DOHH2 (cell line): ENCODE data around the gene CELF1.

Source experiments
- H3F3A ChIP-seq: fragments of 200-600 bp; sonication (generic), shearing (Covaris generic); 2 replicates; pipeline ENCODE4 v1.6.0; 2016; ENCODE audit warnings: antibody characterized with exemption, mild to moderate bottlenecking; ENCODE audit not compliant: control insufficient read depth, insufficient read depth
- H3K27ac ChIP-seq: fragments of 200-600 bp; sonication (generic); 2 replicates; pipeline ENCODE4 v1.5.1; 2014; ENCODE audit warnings: low read depth, mild to moderate bottlenecking, low read length, moderate library complexity
- H3K27me3 ChIP-seq: fragments of 200-600 bp; sonication (generic); 2 replicates; pipeline ENCODE4 v1.6.1; 2014; ENCODE audit warnings: mild to moderate bottlenecking, low read length, mixed read lengths; ENCODE audit not compliant: control insufficient read depth
- H3K36me3 ChIP-seq: fragments of 200-600 bp; sonication (generic); 2 replicates; pipeline ENCODE4 v1.6.1; 2014; ENCODE audit warnings: mild to moderate bottlenecking, low read length, moderate library complexity, mixed read lengths; ENCODE audit not compliant: control insufficient read depth
- H3K4me1 ChIP-seq: fragments of 200-600 bp; sonication (generic); 2 replicates; pipeline ENCODE4 v1.6.1; 2014; ENCODE audit warnings: mild to moderate bottlenecking, low read length, mixed read lengths; ENCODE audit not compliant: control insufficient read depth
- H3K4me2 ChIP-seq: fragments of 200-600 bp; sonication (generic); 2 replicates; pipeline ENCODE4 v1.6.0; 2014; ENCODE audit warnings: mild to moderate bottlenecking, low read length, moderate library complexity
- H3K4me3 ChIP-seq: fragments of 200-600 bp; sonication (generic); 2 replicates; pipeline ENCODE4 v1.5.1; 2014; ENCODE audit warnings: mild to moderate bottlenecking, low read length, mixed read lengths
- H3K79me2 ChIP-seq: fragments of 200-600 bp; sonication (generic); 2 replicates; pipeline ENCODE4 v1.6.1; 2014; ENCODE audit warnings: mild to moderate bottlenecking, low read length, mixed read lengths; ENCODE audit not compliant: control insufficient read depth
- H3K9me2 ChIP-seq: fragments of 200-600 bp; sonication (generic); replicated peaks from 2 replicates; pipeline ENCODE4 v1.6.1; 2014; ENCODE audit warnings: mild to moderate bottlenecking, low read length, mixed read lengths; ENCODE audit not compliant: control insufficient read depth
- H3K9me3 ChIP-seq: fragments of 200-600 bp; sonication (generic); 2 replicates; pipeline ENCODE4 v1.6.1; 2014; ENCODE audit warnings: antibody characterized with exemption, low read length, mixed read lengths; ENCODE audit not compliant: control insufficient read depth, insufficient read depth
- H4K20me1 ChIP-seq: fragments of 200-600 bp; sonication (generic); 2 replicates; pipeline ENCODE4 v1.6.0; 2014; ENCODE audit warnings: low read depth, mild to moderate bottlenecking, antibody characterized with exemption, low read length, moderate library complexity; ENCODE audit not compliant: control insufficient read depth, insufficient read depth
- CTCF ChIP-seq: fragments of 200-600 bp; sonication (generic); IDR thresholded peaks from one replicate; pipeline ENCODE4 v1.5.1; 2014; ENCODE audit warnings: antibody characterized with exemption, mild to moderate bottlenecking, low read depth, low read length; ENCODE audit not compliant: poor library complexity, severe bottlenecking
- EZH2phosphoT487 ChIP-seq: fragments of 200-600 bp; sonication (generic); IDR thresholded peaks from 2 replicates; pipeline ENCODE4 v1.6.1; 2017; ENCODE audit warnings: borderline replicate concordance, mild to moderate bottlenecking, antibody characterized with exemption, low read length, moderate library complexity, mixed read lengths

The CELF1 gene

GRCh38 chr11:47418454-47419259, 134.3 kb downstream of the CELF1 start:
- Histone ChIP-seq H3K4me1 (no peaks in the 10 kb centered on the region), H4K20me1 (no peaks in the 10 kb centered on the region), H3K27me3 (no peaks in the 10 kb centered on the region), H3K79me2 (no peaks in the 10 kb centered on the region; the same call in 1 of the 2 replicates), H3K4me2 (no peak overlapping the region), H3K4me3 (no peak overlapping the region), H3F3A (0 out of 2 replicates have a peak, but pooled peaks cover 2% of the 10 kb centered on the region), H3K9me3 (no peaks in the 10 kb centered on the region), H3K9me2 (no peaks in the 10 kb centered on the region), H3K27ac (no peak overlapping the region), H3K36me3 (peaks cover 62% of the 10 kb centered on the region)
- TF ChIP-seq EZH2phosphoT487 = no peak
- TF ChIP-seq CTCF = no peak

GRCh38 chr11:47417712-47418111, 135.2 kb downstream of the CELF1 start:
- Histone ChIP-seq H3K9me2 (no peaks in the 10 kb centered on the region), H3K4me1 (no peaks in the 10 kb centered on the region), H4K20me1 (no peaks in the 10 kb centered on the region), H3K27me3 (no peaks in the 10 kb centered on the region), H3K4me2 (no peak overlapping the region), H3K27ac (no peak overlapping the region), H3F3A (0 out of 2 replicates have a peak, but pooled peaks cover 2% of the 10 kb centered on the region), H3K36me3 (peaks cover 53% of the 10 kb centered on the region), H3K4me3 (no peak overlapping the region), H3K9me3 (no peaks in the 10 kb centered on the region), H3K79me2 (no peaks in the 10 kb centered on the region)
- no peak for TF ChIP-seq CTCF
- no peak for TF ChIP-seq EZH2phosphoT487

- Histone ChIP-seq H3K9me2 (no peaks in the 10 kb centered on the region), H3K4me3 (no peak overlapping the region), H3K4me1 (no peaks in the 10 kb centered on the region), H3K4me2 (no peak overlapping the region), H3K27ac (no peak overlapping the region), H3K9me3 (no peaks in the 10 kb centered on the region), H3F3A (0 out of 2 replicates have a peak, but pooled peaks cover 2% of the 10 kb centered on the region), H3K79me2 (no peaks in the 10 kb centered on the region), H3K27me3 (no peaks in the 10 kb centered on the region), H3K36me3 (peaks cover 41% of the 10 kb centered on the region), H4K20me1 (no peaks in the 10 kb centered on the region)
- TF ChIP-seq EZH2phosphoT487 = no peak
- no peak for TF ChIP-seq CTCF
Observed at GRCh38 chr11:47415949-47416472, 136.9 kb downstream of the CELF1 start.
